Brain microvascular endothelial cell (primary cell): ENCODE results near the gene PRR23A.

Experiments
- DNase-seq: peaks from one replicate; pipeline ENCODE4 v3.0.0-alpha.2; 2020
- H3K27ac ChIP-seq: fragments of 250-450 bp; sonication (Bioruptor Pico); 2 replicates; pipeline ENCODE4 v1.5.1; 2020; ENCODE audit warnings: mild to moderate bottlenecking, moderate library complexity
- H3K27me3 ChIP-seq: fragments of 250-450 bp; sonication (Bioruptor Pico); replicated peaks from 2 replicates; pipeline ENCODE4 v1.5.1; 2020; ENCODE audit warnings: mild to moderate bottlenecking
- H3K36me3 ChIP-seq: fragments of 250-450 bp; sonication (Bioruptor Pico); replicated peaks from 2 replicates; pipeline ENCODE4 v1.5.1; 2020; ENCODE audit warnings: mild to moderate bottlenecking
- H3K4me3 ChIP-seq: 2 replicates; pipeline ENCODE4 v1.5.1; 2011; ENCODE audit warnings: low read depth, mild to moderate bottlenecking, control low read depth, low read length, moderate library complexity
- CTCF ChIP-seq: IDR thresholded peaks from 2 replicates; pipeline ENCODE4 v1.5.1; 2011; ENCODE audit warnings: low read depth, mild to moderate bottlenecking, moderate library complexity, low read length, control low read depth, inconsistent platforms; ENCODE audit errors: missing control alignments
- in situ Hi-C: cut with HindIII; loops from 2 replicates; pipeline ENCODE4 v1.10.0; 2017; ENCODE audit warnings: low sequenced_read_pairs, low pct_ligation_motif_present

Gene PRR23A

GRCh38 chr3:138964264-138964663 is 41.8 kb downstream of the PRR23A start:
- H3K27ac ChIP-seq = no peak overlapping the region
- peaks cover 8% of the 10 kb centered on the region for H3K27me3 ChIP-seq
- TF ChIP-seq CTCF = no peak
- in situ Hi-C loops = no loop called here
- no peak overlapping the region for H3K4me3 ChIP-seq
- H3K36me3 ChIP-seq = no peaks in the 10 kb centered on the region
- DNase-seq = no peak

GRCh38 chr3:138962854-138963560 is 43.1 kb downstream of the PRR23A start:
- TF ChIP-seq CTCF = no peak
- DNase-seq = no peak
- in situ Hi-C loops = no loop called here
- H3K27ac ChIP-seq = no peak overlapping the region
- H3K36me3 ChIP-seq = no peaks in the 10 kb centered on the region
- peaks cover 8% of the 10 kb centered on the region for H3K27me3 ChIP-seq
- no peak overlapping the region for H3K4me3 ChIP-seq

- in situ Hi-C loops = no loop called here
- no peak for DNase-seq
- no peaks in the 10 kb centered on the region for H3K36me3 ChIP-seq
- no peak for TF ChIP-seq CTCF
- H3K27me3 ChIP-seq = peaks cover 8% of the 10 kb centered on the region
- H3K27ac ChIP-seq = no peak overlapping the region
- H3K4me3 ChIP-seq = no peak overlapping the region
Measured at GRCh38 chr3:138960417-138960852, 45.6 kb downstream of the PRR23A start.
